ENCODE results near the gene STK10.
"Not testable (repeated sequence)": the region's sequence is repeated elsewhere in the genome, so short reads cannot be mapped to it uniquely, and the experiment has no call there.

The STK10 gene

GRCh38 chr5:172035049-172035448 lies 153.0 kb downstream of the STK10 start:
- in situ Hi-C loops (cut with HindIII; ENCODE audit: low sequenced_read_pairs), result no loop called here
- TF ChIP-seq CTCF (IDR thresholded peaks at IDR 0.05; ENCODE audit: low read depth, low read length), result no peak
- no peak overlapping the region for H3K4me3 ChIP-seq (ENCODE audit: low read depth, low read length)
- no peak for DNase-seq (ENCODE audit: low read depth, low spot score)

- no peak for DNase-seq (ENCODE audit: low read depth, low spot score)
- no peak for TF ChIP-seq CTCF (IDR thresholded peaks at IDR 0.05; ENCODE audit: low read depth, low read length)
- in situ Hi-C loops (cut with HindIII; ENCODE audit: low sequenced_read_pairs), result no loop called here
Measured at GRCh38 chr5:172031894-172032461, 156.0 kb downstream of the STK10 start.

GRCh38 chr5:172029876-172030275 lies 158.1 kb downstream of the STK10 start:
- TF ChIP-seq CTCF (IDR thresholded peaks at IDR 0.05; ENCODE audit: low read depth, low read length), result no peak
- H3K4me3 ChIP-seq (ENCODE audit: low read depth, low read length), result no peak overlapping the region
- no peak for DNase-seq (ENCODE audit: low read depth, low spot score)
- in situ Hi-C loops (cut with HindIII; ENCODE audit: low sequenced_read_pairs), result no loop called here

More at GRCh38 chr5:172031894-172032461, 156.0 kb downstream of the STK10 start:
- H3K4me3 ChIP-seq (ENCODE audit: low read depth, low read length), result no peak overlapping the region

DNA sequence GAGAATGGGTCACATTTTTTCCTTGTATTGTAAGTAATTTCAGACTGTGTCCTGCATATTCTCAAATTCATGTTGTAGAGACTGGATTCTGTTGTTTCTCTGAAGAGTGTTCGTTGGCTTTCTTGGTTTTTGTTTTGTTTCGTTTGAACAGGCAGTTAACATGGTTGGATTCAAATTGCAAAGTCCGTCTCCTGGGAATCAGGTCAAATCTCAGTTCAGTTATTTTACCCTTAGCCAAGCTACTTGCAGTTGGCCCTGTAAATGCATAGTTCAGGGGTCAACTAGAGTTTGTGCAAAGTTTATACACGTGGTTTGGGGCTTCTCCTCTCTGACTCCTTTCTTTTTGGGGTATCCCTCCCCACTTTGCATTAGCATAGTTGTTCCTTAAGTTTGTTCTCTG lies 159.9 kb downstream of the STK10 start:
- TF ChIP-seq CTCF (IDR thresholded peaks at IDR 0.05; ENCODE audit: low read depth, low read length), result no peak
- no peak overlapping the region for H3K4me3 ChIP-seq (ENCODE audit: low read depth, low read length)
- no peak for DNase-seq (ENCODE audit: low read depth, low spot score)
- in situ Hi-C loops (cut with HindIII; ENCODE audit: low sequenced_read_pairs), result no loop called here

GRCh38 chr5:172020110-172020786 lies 167.8 kb downstream of the STK10 start:
- peak; percentile 9 for DNase-seq (ENCODE audit: low read depth, low spot score)
- H3K4me3 ChIP-seq (ENCODE audit: low read depth, low read length); in situ Hi-C loops (cut with HindIII; ENCODE audit: low sequenced_read_pairs): not testable (repeated sequence)

GRCh38 chr5:172015346-172015745 lies 172.7 kb downstream of the STK10 start:
- in situ Hi-C loops (cut with HindIII; ENCODE audit: low sequenced_read_pairs), result no loop called here
- TF ChIP-seq CTCF (IDR thresholded peaks at IDR 0.05; ENCODE audit: low read depth, low read length), result no peak
- H3K4me3 ChIP-seq (ENCODE audit: low read depth, low read length), result no peak overlapping the region
- no peak for DNase-seq (ENCODE audit: low read depth, low spot score)

DNA sequence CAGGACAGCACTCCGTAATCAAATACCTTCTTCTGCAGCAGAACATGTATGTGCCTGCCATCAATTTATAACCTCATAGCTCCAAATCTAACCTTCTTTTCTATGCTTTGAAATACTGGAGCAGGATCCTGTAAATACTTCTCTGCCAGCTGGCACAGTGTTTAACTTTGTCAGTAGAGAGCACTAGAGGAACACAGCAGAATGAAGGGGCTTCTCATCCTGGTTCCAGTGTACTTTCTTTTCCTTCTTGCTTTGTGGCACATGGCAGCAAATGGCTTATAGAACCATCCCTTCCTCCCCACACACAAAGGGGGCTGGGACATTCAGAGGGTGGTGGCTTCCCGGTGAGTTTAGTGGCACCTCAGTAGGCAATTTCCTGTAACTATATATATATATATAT lies 177.7 kb downstream of the STK10 start:
- no peak overlapping the region for H3K4me3 ChIP-seq (ENCODE audit: low read depth, low read length)
- in situ Hi-C loops (cut with HindIII; ENCODE audit: low sequenced_read_pairs), result no loop called here
- TF ChIP-seq CTCF (IDR thresholded peaks at IDR 0.05; ENCODE audit: low read depth, low read length), result no peak
- DNase-seq (ENCODE audit: low read depth, low spot score), result peak; percentile 27

Measured in astrocyte of the spinal cord (primary cell).